ENCODE data around the gene NNAT. TPM values are rescaled to one million over a fixed set of nuclear protein-coding genes. Genes with fewer than 3 reads are reported as not detected.

NNAT gene
- total RNA-seq, 4 donors from 2014 or later, result 1.5 to 10.5 TPM; not detected in 2

GRCh38 chr20:37492945-37493344 lies 28.1 kb upstream of the NNAT start:
- intact Hi-C loops (cut with DNase I; ENCODE audit: low total_unique reads), result no loop called here
- no peaks in the 10 kb centered on the region for H3K9me3 ChIP-seq
- no peak for DNase-seq
- H3K27me3 ChIP-seq, result no peaks in the 10 kb centered on the region
- TF ChIP-seq CTCF (IDR thresholded peaks at IDR 0.05), result no peak
- TF ChIP-seq POLR2A (IDR thresholded peaks at IDR 0.05), result no peak
- H3K36me3 ChIP-seq, result no peaks in the 10 kb centered on the region
- no peak overlapping the region for H3K4me3 ChIP-seq
- H3K4me1 ChIP-seq, result no peaks in the 10 kb centered on the region
- no peak overlapping the region for H3K27ac ChIP-seq

- H3K36me3 ChIP-seq, result no peaks in the 10 kb centered on the region
- no peaks in the 10 kb centered on the region for H3K9me3 ChIP-seq
- no peaks in the 10 kb centered on the region for H3K4me1 ChIP-seq
- intact Hi-C loops (cut with DNase I; ENCODE audit: low total_unique reads), result no loop called here
- H3K27me3 ChIP-seq, result no peaks in the 10 kb centered on the region
- TF ChIP-seq POLR2A (IDR thresholded peaks at IDR 0.05) (no peak), CTCF (IDR thresholded peaks at IDR 0.05) (no peak)
- no peak for DNase-seq
- no peak overlapping the region for H3K4me3 ChIP-seq
- H3K27ac ChIP-seq, result no peak overlapping the region
Measured at GRCh38 chr20:37494301-37494700, 26.7 kb upstream of the NNAT start.

- intact Hi-C loops (cut with DNase I; ENCODE audit: low total_unique reads), result no loop called here
- Histone ChIP-seq H3K36me3 (no peaks in the 10 kb centered on the region), H3K27ac (no peak overlapping the region), H3K27me3 (no peaks in the 10 kb centered on the region), H3K4me1 (no peaks in the 10 kb centered on the region), H3K4me3 (no peak overlapping the region), H3K9me3 (no peaks in the 10 kb centered on the region)
- TF ChIP-seq CTCF (IDR thresholded peaks at IDR 0.05) (no peak), POLR2A (IDR thresholded peaks at IDR 0.05) (no peak)
- no peak for DNase-seq
Measured at GRCh38 chr20:37494796-37495195, 26.3 kb upstream of the NNAT start.

GRCh38 chr20:37498066-37498665 lies 22.9 kb upstream of the NNAT start:
- Histone ChIP-seq H3K9me3 (no peaks in the 10 kb centered on the region), H3K4me1 (no peaks in the 10 kb centered on the region), H3K27me3 (no peaks in the 10 kb centered on the region), H3K4me3 (no peak overlapping the region), H3K36me3 (no peaks in the 10 kb centered on the region), H3K27ac (no peak overlapping the region)
- TF ChIP-seq POLR2A (IDR thresholded peaks at IDR 0.05) (no peak), CTCF (IDR thresholded peaks at IDR 0.05) (no peak)
- DNase-seq, result no peak
- intact Hi-C loops (cut with DNase I; ENCODE audit: low total_unique reads), result no loop called here

GRCh38 chr20:37500311-37500710 lies 20.7 kb upstream of the NNAT start:
- intact Hi-C loops (cut with DNase I; ENCODE audit: low total_unique reads), result no loop called here
- no peaks in the 10 kb centered on the region for H3K36me3 ChIP-seq

More at GRCh38 chr20:37500311-37500710, 20.7 kb upstream of the NNAT start:
- Histone ChIP-seq H3K27ac (no peak overlapping the region), H3K9me3 (no peaks in the 10 kb centered on the region), H3K27me3 (no peaks in the 10 kb centered on the region), H3K4me3 (no peak overlapping the region), H3K4me1 (no peaks in the 10 kb centered on the region)
- TF ChIP-seq CTCF (IDR thresholded peaks at IDR 0.05) (no peak), POLR2A (IDR thresholded peaks at IDR 0.05) (no peak)
- no peak for DNase-seq

Data from uterus (tissue), 4 donors.